ENCODE results near the gene DSCAML1.

DNA sequence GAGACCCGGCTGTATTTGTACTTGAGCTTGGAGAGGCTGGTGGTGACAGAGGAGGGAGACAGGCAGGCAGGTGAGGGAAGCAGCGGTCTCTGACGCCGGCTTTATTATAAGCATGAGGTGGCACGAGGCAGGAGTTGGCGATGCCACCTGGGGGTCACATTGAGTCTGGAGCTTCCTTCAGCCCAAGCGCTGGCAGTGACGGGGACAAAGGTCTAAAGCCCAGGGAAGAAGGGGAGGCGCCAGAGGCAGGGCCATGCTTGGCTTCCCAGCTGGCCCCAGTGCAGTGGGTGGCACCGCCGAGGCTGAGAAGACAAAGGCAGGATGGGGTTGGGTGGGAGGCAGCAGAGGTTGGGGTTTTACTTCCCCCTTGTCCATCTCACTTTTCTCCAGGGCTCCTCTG is 23.1 kb upstream of the DSCAML1 start:
- TF ChIP-seq, protein P1, sequence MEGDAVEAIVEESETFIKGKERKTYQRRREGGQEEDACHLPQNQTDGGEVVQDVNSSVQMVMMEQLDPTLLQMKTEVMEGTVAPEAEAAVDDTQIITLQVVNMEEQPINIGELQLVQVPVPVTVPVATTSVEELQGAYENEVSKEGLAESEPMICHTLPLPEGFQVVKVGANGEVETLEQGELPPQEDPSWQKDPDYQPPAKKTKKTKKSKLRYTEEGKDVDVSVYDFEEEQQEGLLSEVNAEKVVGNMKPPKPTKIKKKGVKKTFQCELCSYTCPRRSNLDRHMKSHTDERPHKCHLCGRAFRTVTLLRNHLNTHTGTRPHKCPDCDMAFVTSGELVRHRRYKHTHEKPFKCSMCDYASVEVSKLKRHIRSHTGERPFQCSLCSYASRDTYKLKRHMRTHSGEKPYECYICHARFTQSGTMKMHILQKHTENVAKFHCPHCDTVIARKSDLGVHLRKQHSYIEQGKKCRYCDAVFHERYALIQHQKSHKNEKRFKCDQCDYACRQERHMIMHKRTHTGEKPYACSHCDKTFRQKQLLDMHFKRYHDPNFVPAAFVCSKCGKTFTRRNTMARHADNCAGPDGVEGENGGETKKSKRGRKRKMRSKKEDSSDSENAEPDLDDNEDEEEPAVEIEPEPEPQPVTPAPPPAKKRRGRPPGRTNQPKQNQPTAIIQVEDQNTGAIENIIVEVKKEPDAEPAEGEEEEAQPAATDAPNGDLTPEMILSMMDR (IDR thresholded peaks at IDR 0.05), result no peak
- no peak for TF ChIP-seq POLR2A (IDR thresholded peaks at IDR 0.05)

All from uterus (tissue), 2 donors.